Stimulated activated CD8-positive, alpha-beta memory T cell treated with anti-CD3 and anti-CD28 coated beads, Interleukin-7, amount 100 ng/mL, for 48 hours (primary cell): ENCODE data around the gene LRMDA.
"Not testable (repeated sequence)": the region's sequence is repeated elsewhere in the genome, so short reads cannot be mapped to it uniquely, and the experiment has no call there.

ENCODE experiments used
- DNase-seq, 2 donors: peaks; one replicate each; pipeline ENCODE4 v3.0.0-alpha.2; 2020; ENCODE audit warnings: low read depth in 1 of 2; ENCODE audit errors: extremely low read depth in 1 of 2

Gene LRMDA

DNA sequence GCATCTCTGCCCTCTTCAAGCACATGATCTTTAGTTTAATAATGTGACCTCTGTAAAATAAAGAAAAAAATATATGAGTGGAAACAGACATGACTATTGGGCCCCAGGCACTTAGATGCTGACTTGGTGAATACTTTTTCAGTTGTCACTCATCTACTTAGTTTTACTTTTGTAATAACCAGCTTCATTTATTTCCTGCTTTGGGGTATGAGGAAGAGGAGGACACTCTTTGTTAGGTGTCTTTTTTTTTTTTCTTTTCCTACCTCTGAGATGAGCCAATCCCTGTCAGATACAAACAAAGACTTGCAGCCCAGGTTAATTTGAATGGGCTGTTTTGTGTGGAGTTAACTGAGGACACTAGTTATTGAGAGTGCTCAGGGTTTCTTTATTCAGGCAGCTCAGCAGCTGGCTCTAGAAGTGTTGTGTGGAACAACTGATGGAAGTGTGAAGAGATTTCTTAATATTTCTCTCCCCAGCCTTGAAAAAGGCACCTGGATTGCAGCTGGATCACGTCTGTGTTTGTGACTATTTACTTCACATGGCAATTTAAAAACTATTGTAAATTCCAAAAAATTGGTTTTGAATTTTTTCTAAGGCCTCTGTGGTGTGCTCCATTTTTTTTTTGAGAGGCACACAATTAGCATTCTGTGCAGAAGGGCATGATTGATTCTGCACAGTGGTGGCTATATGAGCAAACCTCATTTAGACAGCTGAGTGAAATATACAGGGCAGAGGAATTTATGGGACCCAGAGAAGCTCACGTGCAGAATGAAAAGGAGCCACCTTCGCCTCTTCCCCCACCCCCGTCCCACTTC lies 333.8 kb downstream of the LRMDA start:
- DNase-seq, result no peak

GRCh38 chr10:75765789-75766096 lies 334.3 kb downstream of the LRMDA start:
- DNase-seq, result no peak

DNA sequence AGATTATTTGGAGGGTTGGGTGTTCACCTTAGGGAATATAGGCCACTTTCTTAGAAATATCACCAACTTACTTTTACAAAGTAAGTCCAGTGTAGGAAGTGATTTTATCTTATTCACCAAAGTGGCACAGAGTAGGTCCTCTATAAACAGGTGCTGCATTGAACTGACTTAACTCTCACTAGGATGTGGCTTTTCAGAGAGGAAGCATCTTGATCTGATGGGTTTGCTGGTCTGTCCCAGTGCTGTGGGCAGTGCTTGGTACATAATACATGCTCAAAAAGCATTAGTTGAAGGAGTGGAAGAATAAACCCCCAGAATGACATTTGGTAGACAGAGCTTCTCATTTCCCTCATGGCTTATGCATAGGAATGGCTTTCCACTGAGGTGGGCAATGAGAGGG lies 334.7 kb downstream of the LRMDA start:
- DNase-seq, result no peak

- not testable (repeated sequence) for DNase-seq
Measured at GRCh38 chr10:75766752-75767151, 335.3 kb downstream of the LRMDA start.

GRCh38 chr10:75770626-75771081 lies 339.2 kb downstream of the LRMDA start:
- DNase-seq, result no peak

- no peak for DNase-seq
Measured at GRCh38 chr10:75771606-75772005, 340.2 kb downstream of the LRMDA start.

- DNase-seq, result no peak
Measured at GRCh38 chr10:75772153-75772887, 340.9 kb downstream of the LRMDA start.

DNA sequence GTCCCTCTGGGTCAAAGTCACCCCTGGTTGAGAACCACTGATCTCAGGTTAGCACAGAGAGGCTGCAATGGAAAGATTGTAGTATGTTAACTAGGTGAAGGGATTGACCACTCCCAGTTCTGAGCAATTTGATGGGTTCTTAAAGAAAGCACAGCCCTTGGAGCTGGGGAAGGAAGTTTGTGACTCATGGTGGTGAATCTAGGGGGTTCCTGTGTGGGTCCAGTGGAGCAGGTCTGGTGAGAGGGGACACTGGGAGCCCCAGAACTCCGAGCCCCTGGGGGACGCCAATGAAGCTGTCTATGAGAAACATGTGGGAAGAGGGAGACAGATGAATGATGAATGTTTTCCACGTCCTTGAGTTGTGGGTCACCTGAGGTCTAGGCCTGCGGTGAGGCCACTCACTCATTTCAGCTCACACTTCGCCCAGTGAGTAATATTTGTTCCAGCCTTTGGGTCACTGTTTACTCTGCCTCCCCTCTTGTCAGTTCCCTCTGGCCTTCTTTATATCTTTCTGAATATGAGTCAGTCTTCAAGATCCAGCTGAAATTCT lies 341.9 kb downstream of the LRMDA start:
- DNase-seq, result no peak

DNA sequence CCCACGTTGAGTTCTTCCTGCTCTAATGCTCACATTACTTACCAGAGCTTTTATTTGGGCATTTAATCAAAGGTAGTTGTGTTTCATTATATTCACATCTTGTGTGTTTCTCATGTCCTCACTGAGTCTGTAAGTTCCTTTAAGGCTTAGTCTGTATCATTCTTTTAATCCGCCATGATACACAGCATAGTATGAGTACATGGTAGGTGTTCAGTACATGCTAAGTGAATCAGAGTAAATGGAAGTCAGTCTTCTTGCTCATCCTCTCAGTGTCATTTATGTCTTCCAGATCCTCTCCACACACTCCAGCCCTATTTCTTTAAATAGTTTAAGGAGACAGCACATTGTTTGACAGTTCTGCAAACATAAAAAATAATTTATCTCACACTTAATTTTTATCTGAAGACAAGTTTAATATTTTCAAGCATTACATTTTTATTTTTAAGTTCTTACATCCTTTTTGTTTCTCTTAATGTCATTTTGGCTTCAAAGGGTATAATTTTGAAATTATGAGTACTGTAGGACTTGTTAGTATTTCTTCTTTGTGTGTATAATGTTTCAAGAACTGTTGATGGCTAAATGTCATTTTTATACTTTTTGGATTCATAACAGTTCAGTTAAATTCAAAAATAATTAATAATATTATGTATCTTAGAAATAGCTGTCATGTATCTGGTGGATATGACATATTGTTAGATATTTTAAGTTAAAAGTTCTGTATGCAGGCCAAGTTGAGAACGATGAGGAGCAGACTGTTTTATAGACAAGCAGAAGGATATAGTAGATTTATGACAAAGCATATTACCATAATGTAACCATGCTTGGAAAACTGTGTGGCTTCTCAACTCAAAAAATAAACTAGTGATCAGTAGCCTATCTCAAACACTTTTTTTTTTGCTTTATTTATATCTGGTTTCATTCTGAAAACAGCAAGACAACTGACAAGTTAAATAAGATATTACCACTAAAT lies 342.7 kb downstream of the LRMDA start:
- no peak for DNase-seq

DNA sequence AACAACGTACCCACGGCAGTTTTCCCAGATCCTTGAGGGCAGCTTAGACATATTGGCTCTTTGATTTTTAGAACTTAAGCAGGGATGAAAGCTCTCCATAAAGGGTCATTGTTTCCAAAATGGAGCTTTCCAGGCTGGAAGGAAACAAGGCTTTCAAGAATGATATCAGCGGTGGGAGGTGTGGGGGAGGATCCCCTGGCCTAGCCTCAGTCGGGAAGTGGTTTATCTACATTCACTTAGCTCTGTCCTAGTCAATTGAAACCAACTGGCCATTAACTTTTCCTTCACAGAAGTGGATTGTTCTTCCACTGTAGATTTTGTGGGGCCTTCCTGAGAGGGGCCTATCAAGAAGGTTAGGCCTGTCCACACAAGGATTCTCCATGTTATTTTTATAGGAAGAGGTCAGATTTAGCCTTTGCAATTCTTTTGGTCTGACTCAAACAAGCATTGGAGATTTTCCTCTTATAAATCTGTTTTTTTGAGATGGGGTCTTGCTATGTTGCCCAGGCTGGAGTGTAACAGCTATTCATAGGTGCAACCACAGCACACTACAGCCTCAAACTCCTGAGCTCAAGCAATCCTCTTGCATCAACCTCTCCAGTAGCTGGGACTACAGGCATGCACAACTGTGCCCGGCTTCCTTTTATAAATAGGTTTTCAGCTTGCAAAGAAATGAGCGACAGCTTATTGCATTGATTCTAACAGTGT lies 343.5 kb downstream of the LRMDA start:
- DNase-seq, result no peak

DNA sequence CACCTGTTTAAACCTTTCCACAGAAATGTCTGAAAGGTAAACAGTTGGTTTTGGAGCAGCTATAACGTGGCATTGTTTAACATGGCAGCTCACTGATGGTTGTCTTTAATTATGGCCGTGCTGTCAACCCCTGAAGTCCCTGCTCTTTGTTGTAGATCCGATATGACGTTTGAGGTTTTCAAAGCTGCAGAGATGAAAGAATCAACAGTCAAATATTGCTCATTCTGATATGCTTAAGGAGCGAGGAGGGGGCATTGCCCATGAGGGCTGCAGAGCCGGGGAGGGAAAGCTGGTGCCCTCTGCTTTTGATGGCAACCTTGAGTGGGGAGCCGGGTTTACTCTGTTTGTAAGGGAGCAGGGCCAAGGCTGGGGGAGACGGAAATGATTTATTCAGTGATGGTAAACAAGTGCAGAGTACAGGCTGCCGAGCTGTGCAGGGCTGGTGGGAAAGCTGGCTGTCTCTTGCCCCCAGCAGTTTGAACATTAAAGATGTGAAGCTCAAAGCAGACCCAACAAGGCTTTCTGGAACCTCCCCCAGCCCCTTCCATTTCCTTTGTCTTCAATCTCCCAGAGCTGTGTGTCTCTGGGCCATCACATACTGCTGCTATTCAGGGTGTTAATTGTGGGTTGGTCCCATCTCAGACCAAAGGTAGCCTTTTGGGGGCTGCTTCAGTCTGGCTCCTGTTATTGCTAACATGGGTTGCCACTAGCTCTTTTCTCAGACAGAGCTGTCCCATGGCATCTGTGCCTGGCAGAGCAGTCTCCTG lies 345.5 kb downstream of the LRMDA start:
- no peak for DNase-seq

GRCh38 chr10:75778665-75779064 lies 347.2 kb downstream of the LRMDA start:
- DNase-seq, result no peak

- DNase-seq, result no peak
Measured at GRCh38 chr10:75779276-75779675, 347.9 kb downstream of the LRMDA start.

- DNase-seq, result no peak
Measured at GRCh38 chr10:75782463-75783248, 351.2 kb downstream of the LRMDA start.

DNA sequence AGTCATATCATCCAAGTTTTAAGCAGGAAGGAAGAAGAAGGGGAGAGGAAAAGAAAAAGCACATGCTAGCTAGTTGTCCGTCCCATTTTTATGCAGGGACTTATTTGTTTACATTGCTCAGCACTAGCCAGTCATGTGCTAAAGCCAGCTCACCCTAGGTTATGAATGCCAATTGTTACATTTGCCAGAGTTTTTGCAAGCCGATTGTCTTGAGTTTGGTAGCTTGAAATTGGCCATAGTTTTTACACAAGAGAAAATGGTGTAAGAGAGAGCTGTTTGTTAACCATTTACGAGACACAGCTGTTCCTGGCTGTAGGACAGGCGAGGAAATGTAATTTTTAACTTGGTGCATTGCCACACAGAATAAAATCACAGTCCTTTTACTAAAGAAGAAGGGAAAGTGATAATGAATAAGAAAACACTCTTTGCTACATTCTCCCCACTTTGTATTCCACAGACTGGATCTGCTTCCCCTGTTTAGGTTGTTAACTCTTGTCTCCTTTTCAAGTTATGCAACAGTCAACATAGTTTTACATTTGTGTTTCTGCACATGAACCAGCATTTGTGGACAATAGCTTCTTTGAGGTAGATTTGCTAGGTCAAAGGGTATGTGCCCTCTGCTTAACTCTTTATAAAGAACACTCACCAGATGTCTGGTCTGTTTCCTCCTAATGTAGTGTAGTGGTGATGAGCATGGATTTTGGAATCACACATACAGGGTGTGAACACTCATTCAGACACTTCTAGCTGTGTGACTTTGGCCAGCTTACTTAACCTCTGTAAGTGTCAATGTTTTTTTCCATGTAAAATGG lies 357.2 kb downstream of the LRMDA start:
- no peak for DNase-seq

GRCh38 chr10:75793848-75794247 lies 362.4 kb downstream of the LRMDA start:
- DNase-seq, result no peak

GRCh38 chr10:75801121-75801520 lies 369.7 kb downstream of the LRMDA start:
- DNase-seq, result no peak

- DNase-seq, result no peak
Measured at GRCh38 chr10:75801661-75802060, 370.2 kb downstream of the LRMDA start.
